Lower leg skin (tissue), 4 donors: Measurements from ENCODE around the gene UBTD1. TPM values are rescaled to one million over a fixed set of nuclear protein-coding genes. Genes with fewer than 3 reads are reported as not detected.
A peak's percentile ranks its signal among the peaks of the same experiment; 100 is the strongest.

Experiments
- DNase-seq, 2 donors: peaks; one replicate each; pipeline ENCODE4 v3.0.0-alpha.2; 2019; ENCODE audit warnings: low spot score in 2 of 2
- H3K4me3 ChIP-seq: fragments of 200-600 bp; sonication (generic); 2 replicates; pipeline ENCODE4 v1.5.1; 2017; ENCODE audit warnings: mild to moderate bottlenecking, low read depth; ENCODE audit not compliant: poor library complexity, severe bottlenecking
- CTCF ChIP-seq, 3 donors: fragments of 450-650 bp; IDR thresholded peaks; one replicate each; pipeline ENCODE4 v1.5.1; 2016; ENCODE audit warnings: antibody characterized with exemption in 3 of 3, mild to moderate bottlenecking in 3 of 3, moderate library complexity in 2 of 3
- POLR2A ChIP-seq, 2 donors: fragments of 450-650 bp; IDR thresholded peaks; one replicate each; pipeline ENCODE4 v1.6.1; 2016 to 2017; ENCODE audit warnings: antibody characterized with exemption in 2 of 2, mild to moderate bottlenecking in 1 of 2, moderate library complexity in 1 of 2
- WGBS, 2 donors: methylation state at CpG; one replicate each; pipeline ENCODE4 v1.1.5; 2018; 5-methylcytosine and 5-hydroxymethylcytosine counted together
- intact Hi-C: fragments of 100-400 bp; cut with DNase I; formaldehyde crosslinking; loops from one replicate; pipeline ENCODE4 v1.15.0; 2023; ENCODE audit warnings: low total_unique reads
- total RNA-seq, 4 donors: library from RNA; depleted of rRNA; stranded (reverse); fragments of >200 nt; gene quantifications; one replicate each; pipeline ENCODE4 v1.1.0, GENCODE V29; 2016

Gene UBTD1
- total RNA-seq, 4 donors from 2014 or later: 42.7 to 60.6 (median 59.6) TPM

GRCh38 chr10:97509120-97509680, 10.5 kb downstream of the UBTD1 start:
- DNase-seq: peak in 1 of 2 donors; percentile 59
- no peak for TF ChIP-seq POLR2A (IDR thresholded peaks at IDR 0.05)
- no peak for TF ChIP-seq CTCF (IDR thresholded peaks at IDR 0.05)
- 91 to 95% methylated on average over 8 of the region's 8 CpGs for WGBS, 2 donors
- intact Hi-C loops: no loop called here
- no peak overlapping the region for H3K4me3 ChIP-seq

GRCh38 chr10:97510686-97511085, 12.0 kb downstream of the UBTD1 start:
- no peak for DNase-seq
- H3K4me3 ChIP-seq: no peak overlapping the region
- 81 to 85% methylated on average over 4 of the region's 4 CpGs for WGBS, 2 donors
- intact Hi-C loops: no loop called here
- TF ChIP-seq CTCF (IDR thresholded peaks at IDR 0.05) (no peak), POLR2A (IDR thresholded peaks at IDR 0.05) (no peak)

- H3K4me3 ChIP-seq: no peak overlapping the region
- no peak for DNase-seq
- intact Hi-C loops: no loop called here
- TF ChIP-seq CTCF (IDR thresholded peaks at IDR 0.05): no peak
- TF ChIP-seq POLR2A (IDR thresholded peaks at IDR 0.05): no peak
- WGBS, 2 donors: 69 to 72% methylated on average over 3 of the region's 3 CpGs
Observed at GRCh38 chr10:97511711-97512440, 13.2 kb downstream of the UBTD1 start.

GRCh38 chr10:97512993-97513392, 14.3 kb downstream of the UBTD1 start:
- H3K4me3 ChIP-seq: no peak overlapping the region
- WGBS, 2 donors: 81 to 82% methylated on average over 1 of the region's 1 CpG
- no peak for TF ChIP-seq CTCF (IDR thresholded peaks at IDR 0.05)
- no peak for TF ChIP-seq POLR2A (IDR thresholded peaks at IDR 0.05)
- no peak for DNase-seq
- intact Hi-C loops: no loop called here

GRCh38 chr10:97514344-97514743, 15.6 kb downstream of the UBTD1 start:
- TF ChIP-seq POLR2A (IDR thresholded peaks at IDR 0.05) (no peak), CTCF (IDR thresholded peaks at IDR 0.05) (no peak)
- intact Hi-C loops: no loop called here

More at GRCh38 chr10:97514344-97514743, 15.6 kb downstream of the UBTD1 start:
- no peak overlapping the region for H3K4me3 ChIP-seq
- 82 to 86% methylated on average over 10 of the region's 10 CpGs for WGBS, 2 donors
- no peak for DNase-seq
